Measurements from ENCODE around the gene MT1E. TPM values are rescaled to one million over a fixed set of nuclear protein-coding genes. Genes with fewer than 3 reads are reported as not detected.

The MT1E gene
- total and polyA plus RNA-seq, 2 donors from 2014 or later = 191 to 258 TPM

DNA sequence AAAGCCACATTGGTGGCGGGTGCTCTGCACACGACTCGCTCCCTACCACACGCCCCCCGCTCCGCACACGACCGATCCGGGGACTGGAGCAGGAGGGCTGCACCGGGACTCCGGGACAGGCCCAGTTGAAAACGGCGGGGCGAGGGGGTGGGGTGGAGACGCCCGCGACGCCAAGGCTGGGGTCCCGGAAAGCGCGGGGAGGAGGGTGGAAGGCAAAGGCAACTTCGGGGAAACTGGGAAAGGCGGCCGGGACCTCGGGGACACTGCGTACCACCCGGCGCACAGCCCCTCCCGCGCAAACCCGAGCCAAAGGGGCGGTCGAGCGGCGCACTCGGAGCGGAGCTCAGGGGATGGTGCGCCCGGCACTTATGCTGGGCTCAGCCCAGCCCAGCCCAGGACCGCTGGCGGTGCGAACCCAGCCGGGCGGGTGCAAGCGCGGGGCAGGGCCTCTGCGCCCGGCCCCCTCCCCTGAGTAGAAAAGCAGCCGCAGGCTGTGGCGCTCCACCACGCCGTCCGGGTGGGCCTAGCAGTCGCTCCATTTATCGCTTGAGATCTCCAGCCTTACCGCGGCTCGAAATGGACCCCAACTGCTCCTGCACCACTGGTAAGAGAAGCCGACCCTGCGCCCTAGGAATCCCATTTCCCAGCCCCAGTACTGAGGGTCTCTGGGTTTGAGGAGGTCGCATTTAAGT, 6.7 kb downstream of the MT1E start, which contains the start of gene MT1M:
Gene MT1M, plus strand, starts transcription at position 504 of the 692 bp plus-strand sequence. Its CDS starts 73 bp downstream, at position 577.
- FAIRE-seq (no peak), DNase-seq (peak in 4 of 5 donors; percentile 33 to 93 (median 42))
- Histone ChIP-seq H3K27ac (ENCODE audit: low read depth in 2 of 2, low read length in 2 of 2) (peak within 1 kb of the TSS; percentile 23 to 74), H3K27me3 (ENCODE audit: control insufficient read depth, insufficient read depth, low read length) (peaks cover 46% of the 10 kb centered on the region), H3K4me1 (ENCODE audit: control insufficient read depth in 2 of 3, insufficient read depth in 2 of 3, low read depth in 1 of 3, low read length in 3 of 3) (peaks cover 0 to 5% (median 0%) of the 10 kb centered on the region in 3 donors), H3K4me3 (ENCODE audit: low read length in 3 of 3) (peak within 1 kb of the TSS; percentile 20 to 80 (median 65)), H3K9ac (ENCODE audit: low read length in 3 of 3) (peak within 1 kb of the TSS in 2 of 3 donors; percentile 5 to 67), H3K36me3 (ENCODE audit: control insufficient read depth in 2 of 3, insufficient read depth in 3 of 3, low read length in 3 of 3) (no peaks in the 10 kb centered on the region), H3K9me3 (ENCODE audit: control insufficient read depth in 2 of 3, insufficient read depth in 1 of 3, low read length in 3 of 3) (no peaks in the 10 kb centered on the region)
- TF ChIP-seq, protein P1, sequence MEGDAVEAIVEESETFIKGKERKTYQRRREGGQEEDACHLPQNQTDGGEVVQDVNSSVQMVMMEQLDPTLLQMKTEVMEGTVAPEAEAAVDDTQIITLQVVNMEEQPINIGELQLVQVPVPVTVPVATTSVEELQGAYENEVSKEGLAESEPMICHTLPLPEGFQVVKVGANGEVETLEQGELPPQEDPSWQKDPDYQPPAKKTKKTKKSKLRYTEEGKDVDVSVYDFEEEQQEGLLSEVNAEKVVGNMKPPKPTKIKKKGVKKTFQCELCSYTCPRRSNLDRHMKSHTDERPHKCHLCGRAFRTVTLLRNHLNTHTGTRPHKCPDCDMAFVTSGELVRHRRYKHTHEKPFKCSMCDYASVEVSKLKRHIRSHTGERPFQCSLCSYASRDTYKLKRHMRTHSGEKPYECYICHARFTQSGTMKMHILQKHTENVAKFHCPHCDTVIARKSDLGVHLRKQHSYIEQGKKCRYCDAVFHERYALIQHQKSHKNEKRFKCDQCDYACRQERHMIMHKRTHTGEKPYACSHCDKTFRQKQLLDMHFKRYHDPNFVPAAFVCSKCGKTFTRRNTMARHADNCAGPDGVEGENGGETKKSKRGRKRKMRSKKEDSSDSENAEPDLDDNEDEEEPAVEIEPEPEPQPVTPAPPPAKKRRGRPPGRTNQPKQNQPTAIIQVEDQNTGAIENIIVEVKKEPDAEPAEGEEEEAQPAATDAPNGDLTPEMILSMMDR (IDR thresholded peaks at IDR 0.05; ENCODE audit: borderline replicate concordance, extremely low read depth, insufficient read depth) = no peak
- intact Hi-C loops (cut with DNase I) = no loop called here

- Histone ChIP-seq H3K36me3 (ENCODE audit: control insufficient read depth in 2 of 3, insufficient read depth in 3 of 3, low read length in 3 of 3) (no peaks in the 10 kb centered on the region), H3K9ac (ENCODE audit: low read length in 3 of 3) (peak overlapping the region in 2 of 3 donors; percentile 5 to 55), H3K4me3 (ENCODE audit: low read length in 3 of 3) (peak overlapping the region in 2 of 3 donors; percentile 65 to 80), H3K27ac (ENCODE audit: low read depth in 2 of 2, low read length in 2 of 2) (peak overlapping the region; percentile 23 to 74), H3K9me3 (ENCODE audit: control insufficient read depth in 2 of 3, insufficient read depth in 1 of 3, low read length in 3 of 3) (no peaks in the 10 kb centered on the region), H3K4me1 (ENCODE audit: control insufficient read depth in 2 of 3, insufficient read depth in 2 of 3, low read depth in 1 of 3, low read length in 3 of 3) (peaks cover 0 to 6% (median 0%) of the 10 kb centered on the region in 3 donors), H3K27me3 (ENCODE audit: control insufficient read depth, insufficient read depth, low read length) (peaks cover 51% of the 10 kb centered on the region)
- intact Hi-C loops (cut with DNase I) = no loop called here
- FAIRE-seq (no peak), DNase-seq (no peak)
- TF ChIP-seq, protein P1 (IDR thresholded peaks at IDR 0.05; ENCODE audit: borderline replicate concordance, extremely low read depth, insufficient read depth) = no peak
Measured at GRCh38 chr16:56632848-56633365, 7.3 kb downstream of the MT1E start.

- intact Hi-C loops (cut with DNase I) = no loop called here
- no peak overlapping the region for H3K27ac ChIP-seq (ENCODE audit: low read depth in 2 of 2, low read length in 2 of 2)
- peaks cover 54% of the 10 kb centered on the region for H3K27me3 ChIP-seq (ENCODE audit: control insufficient read depth, insufficient read depth, low read length)
- TF ChIP-seq, protein P1 (IDR thresholded peaks at IDR 0.05; ENCODE audit: borderline replicate concordance, extremely low read depth, insufficient read depth) = no peak
- FAIRE-seq (no peak), DNase-seq (no peak)
- no peaks in the 10 kb centered on the region for H3K36me3 ChIP-seq (ENCODE audit: control insufficient read depth in 2 of 3, insufficient read depth in 3 of 3, low read length in 3 of 3)
- no peaks in the 10 kb centered on the region for H3K9me3 ChIP-seq (ENCODE audit: control insufficient read depth in 2 of 3, insufficient read depth in 1 of 3, low read length in 3 of 3)
- H3K4me3 ChIP-seq (ENCODE audit: low read length in 3 of 3) = peak overlapping the region in 2 of 3 donors; percentile 65 to 80
- H3K4me1 ChIP-seq (ENCODE audit: control insufficient read depth in 2 of 3, insufficient read depth in 2 of 3, low read depth in 1 of 3, low read length in 3 of 3) = peaks cover 0 to 11% (median 0%) of the 10 kb centered on the region in 3 donors
- H3K9ac ChIP-seq (ENCODE audit: low read length in 3 of 3) = no peak overlapping the region
Measured at GRCh38 chr16:56633535-56633934, 8.0 kb downstream of the MT1E start.

All from kidney (tissue), 14 donors.